ENCODE measurements around the gene KIAA0232. TPM values are rescaled to one million over a fixed set of nuclear protein-coding genes. Genes with fewer than 3 reads are reported as not detected.

The KIAA0232 gene
- total and polyA plus RNA-seq, 2 of the 8 experiments (the other 6 are each of a cell fraction or from before 2014, with no cell fraction given): 5.6 to 23.3 TPM

GRCh38 chr4:6826781-6827508, 44.4 kb downstream of the KIAA0232 start:
- no peak overlapping the region for H3K27ac ChIP-seq (ENCODE audit: low read depth, low read length)
- ChIA-PET POLR2A (ENCODE audit: partially characterized antibody) (no interaction called here), CTCF (ENCODE audit: partially characterized antibody) (interaction anchor here (0.7 kb wide), 2 partner anchors 12 to 46 kb away, joined by 3 read pairs; no protein-coding TSS in a partner anchor)
- no peak overlapping the region for H2AK5ac ChIP-seq (ENCODE audit: low read depth, low read length)
- no peaks in the 10 kb centered on the region for H3K9me3 ChIP-seq (ENCODE audit: insufficient read depth in 2 of 2, low read depth in 1 of 2, low read length in 1 of 2)
- no peak for FAIRE-seq
- H4K8ac ChIP-seq (ENCODE audit: extremely low read depth, insufficient read depth, low read length): no peak overlapping the region
- H3K18ac ChIP-seq (ENCODE audit: extremely low read depth, low read length): no peak overlapping the region
- H3K9ac ChIP-seq (replicated peaks in 1 of 4; ENCODE audit: extremely low read depth in 1 of 4, low read depth in 3 of 4, low read length in 3 of 4): no peak overlapping the region
- no peak overlapping the region for H4K91ac ChIP-seq (replicated peaks; ENCODE audit: insufficient read length, low read length)
- H3K23me2 ChIP-seq (ENCODE audit: low read depth, low read length): no peaks in the 10 kb centered on the region
- no peak overlapping the region for H2BK15ac ChIP-seq (ENCODE audit: low read length)
- no peak overlapping the region for H2AFZ ChIP-seq (ENCODE audit: low read length)
- H3K36me3 ChIP-seq (ENCODE audit: control insufficient read depth in 2 of 4, insufficient read depth in 4 of 4, low read length in 3 of 4): peaks cover 0 to 22% (median 13%) of the 10 kb centered on the region in 4 experiments; a peak in 5 of 8 replicates
- no peak for TF ChIP-seq SP1 (IDR thresholded peaks at IDR 0.05; ENCODE audit: low read depth, low read length)
- no peak for TF ChIP-seq JUND (IDR thresholded peaks at IDR 0.05; ENCODE audit: low read length)
- TF ChIP-seq SUZ12 (IDR thresholded peaks at IDR 0.05; ENCODE audit: low read length): no peak
- no peak for TF ChIP-seq TAF1 (IDR thresholded peaks at IDR 0.05; ENCODE audit: low read depth, low read length)
- no peak for TF ChIP-seq EP300 (IDR thresholded peaks at IDR 0.05; ENCODE audit: borderline replicate concordance in 1 of 2, low read depth in 2 of 2, low read length in 2 of 2)
- no peak for TF ChIP-seq SP2 (IDR thresholded peaks at IDR 0.05; ENCODE audit: low read length)
- no peak for TF ChIP-seq MAX (IDR thresholded peaks at IDR 0.05)
- no peak for TF ChIP-seq KDM5A (IDR thresholded peaks at IDR 0.05; ENCODE audit: low read length)
- no peak for TF ChIP-seq GABPA (IDR thresholded peaks at IDR 0.05; ENCODE audit: borderline replicate concordance, insufficient read depth, low read length)
- TF ChIP-seq BRCA1 (IDR thresholded peaks at IDR 0.05; ENCODE audit: low read depth, low read length): no peak
- no peak for TF ChIP-seq KDM4A (IDR thresholded peaks at IDR 0.05; ENCODE audit: low read depth, low read length, severe bottlenecking)
- H3K79me1 ChIP-seq (ENCODE audit: low read depth, low read length): no peaks in the 10 kb centered on the region; the same call in none of the 2 replicates
- H3K79me2 ChIP-seq (ENCODE audit: control insufficient read depth in 1 of 2, insufficient read depth in 2 of 2, low read length in 2 of 2): peaks cover 0 to 11% of the 10 kb centered on the region in 2 experiments; a peak in 2 of 4 replicates
- no peak overlapping the region for H2BK12ac ChIP-seq (ENCODE audit: low read depth, low read length)
- peaks cover 0 to 2% of the 10 kb centered on the region in 2 experiments for H4K20me1 ChIP-seq (replicated peaks in 1 of 2; ENCODE audit: control insufficient read depth in 1 of 2, insufficient read depth in 2 of 2, low read length in 2 of 2)
- H2BK20ac ChIP-seq (ENCODE audit: low read length): no peak overlapping the region
- no peak overlapping the region for H2BK5ac ChIP-seq (ENCODE audit: low read depth, low read length)
- no peak overlapping the region for H3K4me2 ChIP-seq (ENCODE audit: insufficient read depth in 1 of 2, low read depth in 2 of 2, low read length in 2 of 2)
- no peak overlapping the region for H3K56ac ChIP-seq (replicated peaks; ENCODE audit: insufficient read length, low read depth, low read length)
- DNase-seq (ENCODE audit: low read depth in 1 of 2, low spot score in 2 of 2): no peak
- no peaks in the 10 kb centered on the region for H3K27me3 ChIP-seq (replicated peaks in 1 of 4; ENCODE audit: control insufficient read depth in 3 of 4, extremely low read depth in 1 of 4, insufficient read depth in 3 of 4, low read length in 3 of 4)
- H3K4me1 ChIP-seq (replicated peaks in 1 of 4; ENCODE audit: control insufficient read depth in 3 of 4, insufficient read depth in 4 of 4, low read length in 3 of 4): no peaks in the 10 kb centered on the region
- H3K14ac ChIP-seq (ENCODE audit: insufficient read length): no peak overlapping the region
- no peak overlapping the region for H3K4ac ChIP-seq (replicated peaks; ENCODE audit: insufficient read length, low read depth, low read length)
- no peak overlapping the region for H4K5ac ChIP-seq (ENCODE audit: insufficient read length, low read depth, low read length)
- no peak overlapping the region for H2BK120ac ChIP-seq (replicated peaks; ENCODE audit: low read depth, low read length)
- H3K4me3 ChIP-seq (ENCODE audit: extremely low read depth in 1 of 4, insufficient read depth in 2 of 4, low read depth in 3 of 4, low read length in 4 of 4): no peak overlapping the region
- 93% methylated on average over 9 of the region's 9 CpGs; no CpG with 5 or more reads in 1 of the 2 experiments for whole genome bisulfite sequencing, 2 experiments (ENCODE audit: extremely low coverage in 1 of 2, insufficient coverage in 1 of 2, insufficient read length in 1 of 2, insufficient replicate concordance in 2 of 2, low coverage in 1 of 2, low lambda C conversion rate in 2 of 2, missing lambda C conversion rate in 1 of 2)
- no peak overlapping the region for H3K23ac ChIP-seq (ENCODE audit: insufficient read length)

All from H1 (cell line).